K562 (cell line): Measurements from ENCODE around the gene BANP. TPM values are rescaled to one million over a fixed set of nuclear protein-coding genes. Genes with fewer than 3 reads are reported as not detected.

Experiments
- ATAC-seq: fragments of 200-7000 bp; cut with Tn5 transposase; 3 replicates; pipeline ENCODE4 v1.9.1; 2020; ENCODE audit warnings: moderate library complexity
- BruUV-seq: library from RNA; stranded (reverse); fragments of 400-500 nt; replicated peaks from 2 replicates; lab custom pipeline; 2021; lab: Mats Ljungman, UMichigan
- CTCF ChIA-PET: fragments of 300-600 bp; formaldehyde crosslinking; extraction: SDS; loops from one replicate; lab custom pipeline; 2021; ENCODE audit warnings: low intra/inter-chr PET ratio; lab: Yijun Ruan, JAX
- POLR2A ChIA-PET: fragments of 300-600, 350-650 bp; sonication (Branson Sonifier 250); formaldehyde crosslinking; extraction: SDS; loops from one replicate; lab custom pipeline; 2021; ENCODE audit warnings: antibody characterized with exemption, inconsistent platforms; lab: Yijun Ruan, JAX
- DNase-seq, 4 experiments: peaks; one replicate each; pipeline versions ENCODE4 v3.0.0 to v3.0.0-alpha.2; 2011 to 2018; ENCODE audit warnings: low spot score in 3 of 4, mixed read lengths in 3 of 4; ENCODE audit errors: extremely low read depth in 1 of 4
- FAIRE-seq: peaks from 2 replicates; lab custom pipeline; 2011; peaks lifted over from hg19 to GRCh38; lab: Jason Lieb, UNC
- H2AFZ ChIP-seq: 2 replicates; pipeline ENCODE4 v1.6.0; 2011; ENCODE audit warnings: low read depth, low read length, control low read depth, inconsistent platforms
- H3K27ac ChIP-seq: fragments of 200-600 bp; 3 replicates; pipeline ENCODE4 v1.8.0; 2011; ENCODE audit warnings: low read depth, mild to moderate bottlenecking, control low read depth, inconsistent platforms, low read length, moderate library complexity, mixed read lengths; ENCODE audit errors: extremely low read depth
- H3K27me3 ChIP-seq, 2 experiments: fragments of 300-600 bp in 1 of 2; 2 replicates in 1 of 2; 3 replicates in 1 of 2; pipeline versions ENCODE4 v1.6.0 to v1.8.0; 2011; ENCODE audit warnings: inconsistent platforms in 2 of 2, low read length in 2 of 2, mild to moderate bottlenecking in 1 of 2, mixed read lengths in 1 of 2, moderate library complexity in 1 of 2; ENCODE audit not compliant: control insufficient read depth in 2 of 2, insufficient read depth in 2 of 2
- H3K36me3 ChIP-seq: fragments of 300-600 bp; 3 replicates; pipeline ENCODE4 v1.8.0; 2011; ENCODE audit warnings: mild to moderate bottlenecking, low read length, inconsistent platforms; ENCODE audit not compliant: control insufficient read depth, insufficient read depth
- H3K4me1 ChIP-seq, 2 experiments: fragments of 200-600 bp in 1 of 2; replicated peaks in 1 of 2; 2 replicates in 1 of 2; 3 replicates in 1 of 2; pipeline versions ENCODE4 v1.5.1 to v1.8.0; 2011; ENCODE audit warnings: inconsistent platforms in 2 of 2, low read length in 2 of 2, mild to moderate bottlenecking in 1 of 2, mixed read lengths in 1 of 2, moderate library complexity in 1 of 2; ENCODE audit not compliant: control insufficient read depth in 2 of 2, insufficient read depth in 2 of 2
- H3K4me2 ChIP-seq: 2 replicates; pipeline ENCODE4 v1.6.1; 2011; ENCODE audit warnings: low read length, control low read depth, inconsistent platforms, mixed read lengths; ENCODE audit not compliant: insufficient read depth
- H3K4me3 ChIP-seq: fragments of 200-600 bp; sonication (generic), shearing (Covaris generic); 2 replicates; pipeline ENCODE4 v1.5.1; 2016; ENCODE audit warnings: control low read depth, inconsistent platforms
- H3K79me2 ChIP-seq: fragments of 200-600 bp; 3 replicates; pipeline ENCODE4 v1.8.0; 2011; ENCODE audit warnings: low read length, inconsistent platforms; ENCODE audit not compliant: control insufficient read depth, insufficient read depth
- H3K9ac ChIP-seq, 2 experiments: 2 replicates each; pipeline versions ENCODE4 v1.6.0 to v1.6.1; 2011; ENCODE audit warnings: low read depth in 2 of 2, low read length in 2 of 2, control low read depth in 1 of 2, inconsistent platforms in 1 of 2, mild to moderate bottlenecking in 1 of 2, mixed read lengths in 1 of 2; ENCODE audit not compliant: insufficient read depth in 1 of 2
- H3K9me1 ChIP-seq: one replicate; pipeline ENCODE4 v1.6.0; 2011; ENCODE audit warnings: inconsistent platforms, mild to moderate bottlenecking, low read length, moderate library complexity; ENCODE audit not compliant: control insufficient read depth, insufficient read depth
- H3K9me3 ChIP-seq: replicated peaks from 2 replicates; pipeline ENCODE4 v1.5.1; 2011; ENCODE audit warnings: low read depth, low read length, inconsistent platforms; ENCODE audit not compliant: control insufficient read depth, insufficient read depth
- H4K20me1 ChIP-seq: replicated peaks from 2 replicates; pipeline ENCODE4 v1.6.1; 2011; ENCODE audit warnings: low read length, inconsistent platforms, mixed read lengths; ENCODE audit not compliant: control insufficient read depth, insufficient read depth
- BACH1 ChIP-seq: fragments of 200-800 bp; sonication (Bioruptor generic); IDR thresholded peaks from 2 replicates; pipeline ENCODE4 v1.6.1; 2016; ENCODE audit warnings: missing genetic modification characterization, missing compliant biosample characterization
- CBFA2T2 ChIP-seq: fragments of 450-650 bp; conservative IDR thresholded peaks from 2 replicates; pipeline ENCODE4 v1.6.1; 2017; ENCODE audit warnings: mild to moderate bottlenecking
- DDX20 ChIP-seq: fragments of 450-650 bp; IDR thresholded peaks from 2 replicates; pipeline ENCODE4 v1.6.1; 2016; ENCODE audit warnings: missing genetic modification characterization, low read depth, mild to moderate bottlenecking, missing compliant biosample characterization, moderate library complexity
- EP300 ChIP-seq: IDR thresholded peaks from 2 replicates; pipeline ENCODE4 v1.6.1; 2012; ENCODE audit warnings: low read length, improper control_type of control experiment
- HES1 ChIP-seq: fragments of 450-650 bp; IDR thresholded peaks from 2 replicates; pipeline ENCODE4 v1.6.1; 2016; ENCODE audit warnings: low read depth, mild to moderate bottlenecking, moderate library complexity
- MEF2A ChIP-seq: IDR thresholded peaks from 2 replicates; pipeline ENCODE4 v1.6.1; 2011; ENCODE audit warnings: low read depth, mild to moderate bottlenecking, low read length, moderate library complexity; ENCODE audit not compliant: control insufficient read depth
- MLX ChIP-seq, 2 experiments: fragments of 450-650 bp in 1 of 2; sonication (generic) in 1 of 2; formaldehyde crosslinking; conservative IDR thresholded peaks; 2 replicates each; pipeline versions ENCODE4 v1.4.0 to v1.8.1; 2020 to 2022; ENCODE audit warnings: mild to moderate bottlenecking in 1 of 2, missing genetic modification reagents in 1 of 2
- PHTF2 ChIP-seq: fragments of 250-450 bp; sonication (Bioruptor Pico); IDR thresholded peaks from 2 replicates; pipeline ENCODE4 v1.5.0; 2021; ENCODE audit warnings: mild to moderate bottlenecking
- SPI1 ChIP-seq: IDR thresholded peaks from 2 replicates; pipeline ENCODE4 v1.6.1; 2011; ENCODE audit warnings: low read depth, low read length, control low read depth, borderline replicate concordance
- XRCC3 ChIP-seq: fragments of 450-650 bp; IDR thresholded peaks from 2 replicates; pipeline ENCODE4 v1.6.1; 2017; ENCODE audit warnings: mild to moderate bottlenecking, moderate library complexity
- YY1 ChIP-seq, 3 experiments: IDR thresholded peaks; 2 replicates each; pipeline ENCODE4 v1.6.1; 2011; ENCODE audit warnings: low read length in 2 of 3, mild to moderate bottlenecking in 2 of 3, moderate library complexity in 2 of 3, borderline replicate concordance in 1 of 3, control low read depth in 1 of 3, low read depth in 1 of 3; ENCODE audit not compliant: insufficient read depth in 3 of 3, insufficient replicate concordance in 2 of 3, control insufficient read depth in 1 of 3, insufficient read length in 1 of 3; ENCODE audit errors: extremely low read depth in 1 of 3
- ZHX1 ChIP-seq: fragments of 150-350 bp; conservative IDR thresholded peaks from 2 replicates; pipeline ENCODE4 v1.6.1; 2014; ENCODE audit warnings: low read length
- ZNF277 ChIP-seq: fragments of 250-450 bp; sonication (Bioruptor Pico); IDR thresholded peaks from 2 replicates; pipeline ENCODE4 v1.8.0; 2022; ENCODE audit warnings: inconsistent platforms, mild to moderate bottlenecking, moderate library complexity, borderline replicate concordance
- ZNF75A ChIP-seq: fragments of 450-650 bp; formaldehyde crosslinking; IDR thresholded peaks from 2 replicates; pipeline ENCODE4 v1.4.0; 2020; ENCODE audit warnings: mild to moderate bottlenecking
- WGBS: fragments of 100-300 bp; shearing (Covaris generic); methylation state at CpG from one replicate; pipeline ENCODE4 v1.1.6; 2016; ENCODE audit warnings: low coverage, mixed read lengths; ENCODE audit not compliant: insufficient coverage; ENCODE audit errors: missing lambda C conversion rate; 5-methylcytosine and 5-hydroxymethylcytosine counted together
- in situ Hi-C: fragments of 300-500 bp; cut with MboI; formaldehyde crosslinking; loops from 4 replicates; pipeline ENCODE4 v1.15.0; 2018; ENCODE audit warnings: inconsistent platforms, mixed read lengths
- intact Hi-C: fragments of 100-400 bp; cut with micrococcal nuclease; formaldehyde crosslinking; loops from 2 replicates; pipeline ENCODE4 v1.14.2; 2022
- polyA plus RNA-seq, 8 experiments: library from polyadenylated mRNA; depleted of rRNA in 4 of 8; stranded (reverse) in 5 of 8; unstranded in 3 of 8; fragments of >200 nt; fragmentation: Nextera tagmentation in 2 of 8; fragmentation: Illumina TruSeq in 1 of 8; extraction: Ambion mirVana in 2 of 8; extraction: Trizol in 1 of 8; gene quantifications; 2 replicates each; pipeline versions ENCODE4 v1.2.1 to v1.2.3, GENCODE V29; 2011 to 2014; ENCODE audit warnings: inconsistent platforms in 1 of 8, missing spikeins in 1 of 8
- total RNA-seq, 7 experiments: library from RNA; depleted of rRNA in 6 of 7; stranded (reverse); fragments of >200 nt in 6 of 7; fragmentation: Illumina TruSeq in 2 of 7; extraction: Trizol in 2 of 7; gene quantifications; 2 replicates each; pipeline versions ENCODE4 v1.2.1 to v1.2.3, GENCODE V29; 2011 to 2021; ENCODE audit warnings: low replicate concordance in 1 of 7

Gene BANP
- total and polyA plus RNA-seq, 9 of the 15 experiments (the other 6 are each of a cell fraction or from before 2014, with no cell fraction given) = 4.6 to 22.1 (median 15.6) TPM

- TF ChIP-seq HES1 (no peak), ZNF75A (CRISPR knock-in tag) (no peak), SPI1 (no peak), ZHX1 (no peak), DDX20 (tag) (no peak)
Measured at GRCh38 chr16:88009563-88010342, 58.5 kb downstream of the BANP start (continued).

GRCh38 chr16:88010343-88010967, 59.2 kb downstream of the BANP start:
- FAIRE-seq = no peak
- no peak for ATAC-seq
- H3K9ac ChIP-seq = no peak overlapping the region
- H3K4me3 ChIP-seq = no peak overlapping the region
- H3K27ac ChIP-seq = no peak overlapping the region
- POLR2A ChIA-PET = no interaction called here
- no peaks in the 10 kb centered on the region for H3K27me3 ChIP-seq
- WGBS = 85% methylated on average over 20 of the region's 25 CpGs
- H3K4me1 ChIP-seq = peaks cover 0 to 10% of the 10 kb centered on the region in 2 experiments; a peak in 2 of 5 replicates
- H3K36me3 ChIP-seq = peaks cover 34% of the 10 kb centered on the region; the same call in 2 of the 3 replicates
- no peaks in the 10 kb centered on the region for H4K20me1 ChIP-seq
- no peaks in the 10 kb centered on the region for H3K9me3 ChIP-seq
- no peaks in the 10 kb centered on the region for H3K9me1 ChIP-seq
- CTCF ChIA-PET = no interaction called here
- no peak for DNase-seq
- H3K4me2 ChIP-seq = no peak overlapping the region
- no peak overlapping the region for H2AFZ ChIP-seq
- BruUV-seq = no TSS peak
- in situ Hi-C loops = no loop called here
- intact Hi-C loops = no loop called here
- H3K79me2 ChIP-seq = no peaks in the 10 kb centered on the region
- no peak for TF ChIP-seq YY1 (IDR thresholded peaks at IDR 0.05; ENCODE audit: borderline replicate concordance in 1 of 3, control insufficient read depth in 1 of 3, extremely low read depth in 1 of 3, insufficient read depth in 3 of 3, insufficient read length in 1 of 3, insufficient replicate concordance in 2 of 3, low read depth in 1 of 3, low read length in 2 of 3)
- no peak for TF ChIP-seq MLX (CRISPR knock-in tag; conservative IDR thresholded peaks at IDR 0.05)
- no peak for TF ChIP-seq BACH1 (tag)
- no peak for TF ChIP-seq PHTF2 (CRISPR knock-in tag)
- no peak for TF ChIP-seq EP300
- TF ChIP-seq ZNF277 (CRISPR knock-in tag) = no peak
- no peak for TF ChIP-seq XRCC3
- TF ChIP-seq CBFA2T2 = no peak
- no peak for TF ChIP-seq MEF2A
